Liver (tissue), 3 donors: ENCODE measurements around the gene NRSN2.

Source experiments
- CTCF ChIP-seq: fragments of 150-350 bp; IDR thresholded peaks from 2 replicates; pipeline ENCODE4 v1.5.1; 2017; ENCODE audit warnings: improper control_type of control experiment, low read depth, low read length; ENCODE audit not compliant: missing input control
- FOXA1 ChIP-seq: IDR thresholded peaks from 2 replicates; pipeline ENCODE4 v1.6.1; 2016; ENCODE audit warnings: antibody characterized with exemption
- GABPA ChIP-seq, 2 donors: IDR thresholded peaks in 1 of 2; conservative IDR thresholded peaks in 1 of 2; 2 replicates each; pipeline ENCODE4 v1.6.1; 2016; ENCODE audit warnings: antibody characterized with exemption in 2 of 2, mild to moderate bottlenecking in 1 of 2, moderate library complexity in 1 of 2
- TAF1 ChIP-seq: conservative IDR thresholded peaks from 2 replicates; pipeline ENCODE4 v1.6.1; 2016; ENCODE audit warnings: antibody characterized with exemption, mild to moderate bottlenecking
- YY1 ChIP-seq: IDR thresholded peaks from 2 replicates; pipeline ENCODE4 v1.6.1; 2016; ENCODE audit warnings: antibody characterized with exemption, mild to moderate bottlenecking
- ZBTB33 ChIP-seq: IDR thresholded peaks from 2 replicates; pipeline ENCODE4 v1.6.1; 2016; ENCODE audit warnings: antibody characterized with exemption
- donor health status: healthy.
- donor health status: healthy.

- TF ChIP-seq TAF1, result no peak
- TF ChIP-seq YY1, result no peak
- TF ChIP-seq CTCF, result no peak
- no peak for TF ChIP-seq ZBTB33
- TF ChIP-seq GABPA (IDR thresholded peaks at IDR 0.05 in 1 of 2, conservative IDR thresholded peaks at IDR 0.05 in 1 of 2), result peak; percentile 19 to 54
- TF ChIP-seq FOXA1, result no peak
Measured at GRCh38 chr20:347640-348484, 951 bp downstream of the NRSN2 start.
